SKM-1 (cell line): ENCODE data around the gene APPL1.
"Not testable (repeated sequence)": the region's sequence is repeated elsewhere in the genome, so short reads cannot be mapped to it uniquely, and the experiment has no call there.

ENCODE experiments used
- DNase-seq: peaks from one replicate; lab custom pipeline; 2025; ENCODE audit not compliant: unreplicated experiment; lab: John Stamatoyannopoulos, UW

APPL1 gene

DNA sequence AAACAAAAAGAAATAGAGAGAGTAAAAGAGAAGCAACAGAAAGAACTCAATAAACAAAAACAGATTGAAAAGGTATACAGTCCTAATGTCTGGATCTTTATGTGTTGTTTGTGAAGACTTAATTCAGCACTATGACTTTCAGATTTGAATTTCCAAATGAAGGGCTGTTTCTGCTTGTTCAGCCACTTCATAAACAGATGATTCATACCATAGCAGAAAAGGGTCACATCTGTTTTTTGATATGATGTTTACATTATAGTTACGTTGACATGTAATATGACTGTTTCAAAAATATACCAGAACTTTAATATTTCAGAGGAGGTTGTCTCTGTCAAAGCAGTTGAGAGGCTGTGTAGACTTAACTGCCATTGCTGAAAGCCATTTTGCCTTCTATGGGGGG, 40.9 kb downstream of the APPL1 start:
- DNase-seq, result no peak

DNA sequence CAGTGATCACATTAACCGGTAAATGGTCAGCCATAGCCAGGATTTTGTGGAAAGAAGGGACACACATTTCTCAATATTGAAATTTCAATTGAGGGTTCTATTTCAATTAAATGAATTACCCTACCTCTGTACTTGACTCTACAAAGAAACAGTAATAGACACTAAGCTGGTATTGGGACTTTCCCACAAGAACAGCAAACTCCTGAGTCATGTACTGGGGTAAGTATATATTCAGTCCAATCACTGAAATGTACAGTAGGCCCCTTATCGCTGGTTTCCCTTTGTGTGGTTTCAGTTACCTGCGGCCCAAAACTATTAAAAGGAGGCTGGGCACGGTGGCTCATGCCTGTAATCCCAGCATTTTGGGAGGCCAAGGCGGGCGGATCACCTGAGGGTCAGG, 47.3 kb downstream of the APPL1 start:
- DNase-seq, result no peak

DNA sequence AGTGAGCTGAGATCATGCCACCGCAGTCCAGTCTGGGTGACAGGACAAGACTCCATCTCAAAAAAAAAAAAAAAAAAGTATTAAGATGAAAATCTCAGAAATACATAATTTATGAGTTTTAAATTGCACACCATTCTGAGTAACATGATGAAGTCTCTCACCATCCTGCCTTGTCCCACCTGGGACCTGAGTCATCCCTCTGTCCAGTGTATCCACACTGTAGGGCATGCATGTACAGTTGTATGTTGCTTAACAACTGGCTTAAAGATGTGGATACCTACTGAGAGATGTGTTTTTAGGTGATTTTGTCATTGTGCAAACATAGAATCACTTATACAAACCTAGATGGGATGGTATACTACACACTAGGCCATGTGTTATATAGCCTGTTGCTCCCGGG, 47.9 kb downstream of the APPL1 start:
- no peak for DNase-seq

DNA sequence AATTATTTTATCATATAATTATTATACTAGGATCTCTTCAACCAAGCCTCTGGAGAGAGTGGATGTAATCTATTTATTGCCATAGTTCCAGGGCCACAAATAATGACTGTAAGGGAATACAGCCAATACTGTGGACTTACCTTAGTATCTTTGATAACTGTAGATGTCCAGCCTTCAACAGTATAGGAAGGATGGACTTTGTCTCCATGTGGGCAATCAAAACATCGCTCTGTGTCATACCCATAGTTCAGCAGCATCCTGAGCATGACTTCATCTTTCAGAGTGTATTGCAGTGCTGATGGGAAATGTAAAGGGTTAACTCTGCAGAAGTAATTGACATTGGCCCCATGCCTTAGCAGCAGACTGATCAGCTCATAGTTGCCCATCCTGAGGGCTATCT, 50.7 kb downstream of the APPL1 start:
- DNase-seq, result no peak

DNA sequence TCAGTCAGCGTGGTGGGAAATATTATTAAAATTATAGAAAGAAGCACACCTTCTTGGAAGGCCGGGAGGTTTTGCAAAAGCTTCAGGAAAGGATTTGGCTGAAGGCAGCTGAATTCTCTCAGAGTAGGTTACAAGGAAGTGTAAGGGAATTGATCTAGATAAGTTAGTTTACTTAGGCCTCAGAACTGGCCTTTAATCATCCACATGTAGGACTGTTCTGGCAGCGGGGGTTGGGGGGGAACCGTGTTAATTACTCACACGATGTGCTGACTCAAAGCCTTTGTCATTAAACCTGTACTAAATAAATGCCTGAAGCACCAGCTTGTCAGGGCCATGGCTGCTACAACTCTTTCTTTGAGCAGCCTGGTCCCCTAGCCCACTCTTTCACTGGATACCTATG, 52.2 kb downstream of the APPL1 start:
- no peak for DNase-seq

DNA sequence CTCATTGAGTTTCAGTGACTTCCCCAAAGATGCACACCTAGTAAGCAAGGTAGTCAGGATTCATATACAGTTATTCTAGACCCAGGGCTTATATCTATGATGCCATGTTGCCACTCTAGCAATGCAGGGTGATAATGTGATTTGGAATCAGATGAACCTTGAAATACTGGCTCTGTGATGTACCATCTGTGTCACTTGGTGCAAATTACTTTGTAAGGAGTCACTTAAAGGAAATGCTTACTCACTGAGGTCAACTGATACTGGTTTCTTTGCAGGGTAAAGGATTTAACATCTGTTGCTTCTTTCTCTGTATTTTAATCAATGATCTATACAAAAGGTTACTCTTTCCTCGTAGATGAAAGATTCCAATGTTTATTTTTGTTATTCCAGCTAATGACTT, 54.2 kb downstream of the APPL1 start:
- DNase-seq, result no peak

DNA sequence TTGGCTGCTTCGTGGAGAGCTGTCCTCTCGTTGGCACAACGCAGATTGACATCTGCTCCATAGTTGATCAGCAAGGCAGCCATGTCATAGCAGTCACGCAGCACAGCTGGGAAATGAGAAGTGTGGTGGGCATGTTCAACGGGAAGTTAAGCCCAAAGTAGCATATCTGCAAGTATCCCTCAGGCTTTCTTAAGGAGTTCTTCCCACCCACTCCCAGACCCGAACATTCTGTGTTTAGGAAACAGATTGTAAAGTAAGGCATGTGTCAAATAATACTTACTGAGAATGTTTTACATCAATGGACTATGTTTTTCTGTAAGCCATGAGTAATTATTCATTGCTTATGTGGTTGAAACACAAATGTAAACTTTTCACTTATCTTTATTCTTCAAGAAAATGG, 55.8 kb downstream of the APPL1 start:
- DNase-seq, result no peak

DNA sequence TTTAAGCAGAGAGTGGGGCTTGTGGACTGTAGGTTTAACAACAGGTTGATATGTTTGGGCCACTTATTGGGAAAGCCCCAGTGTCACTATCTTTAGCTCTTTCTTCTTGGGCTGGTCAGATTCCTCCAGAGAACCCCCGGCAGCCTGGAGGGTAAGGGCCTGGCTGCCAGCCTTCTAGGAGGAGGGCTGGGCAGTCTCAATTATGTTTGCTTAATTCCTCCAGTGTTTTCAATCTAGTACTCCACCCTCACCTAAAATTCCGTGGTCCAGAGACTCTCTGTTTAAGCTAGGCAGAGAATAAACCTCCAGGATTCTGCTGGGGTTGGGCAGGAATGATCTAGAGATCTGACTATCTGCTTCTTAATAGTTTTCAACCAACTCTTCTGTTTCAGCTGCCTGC, 59.7 kb downstream of the APPL1 start:
- no peak for DNase-seq

DNA sequence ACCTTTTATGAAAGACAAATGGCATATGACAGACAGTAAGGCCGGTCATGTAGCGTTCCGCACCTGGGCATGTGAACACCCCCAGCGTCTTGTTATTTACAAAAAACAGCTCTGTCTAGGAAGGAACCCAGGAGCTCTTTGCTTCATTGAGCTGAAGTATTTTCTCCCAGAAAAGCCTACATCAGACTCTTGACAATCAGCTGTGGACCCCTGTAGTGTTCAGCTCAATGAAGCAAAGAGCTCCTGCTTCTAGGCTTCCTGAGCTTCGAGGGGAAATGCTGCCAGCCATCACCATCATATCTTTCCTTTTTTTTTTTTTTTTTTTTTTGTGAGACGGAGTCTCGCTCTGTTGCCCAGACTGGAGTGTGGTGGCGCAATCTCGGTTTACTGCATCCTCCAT, 60.9 kb downstream of the APPL1 start:
- DNase-seq, result no peak

DNA sequence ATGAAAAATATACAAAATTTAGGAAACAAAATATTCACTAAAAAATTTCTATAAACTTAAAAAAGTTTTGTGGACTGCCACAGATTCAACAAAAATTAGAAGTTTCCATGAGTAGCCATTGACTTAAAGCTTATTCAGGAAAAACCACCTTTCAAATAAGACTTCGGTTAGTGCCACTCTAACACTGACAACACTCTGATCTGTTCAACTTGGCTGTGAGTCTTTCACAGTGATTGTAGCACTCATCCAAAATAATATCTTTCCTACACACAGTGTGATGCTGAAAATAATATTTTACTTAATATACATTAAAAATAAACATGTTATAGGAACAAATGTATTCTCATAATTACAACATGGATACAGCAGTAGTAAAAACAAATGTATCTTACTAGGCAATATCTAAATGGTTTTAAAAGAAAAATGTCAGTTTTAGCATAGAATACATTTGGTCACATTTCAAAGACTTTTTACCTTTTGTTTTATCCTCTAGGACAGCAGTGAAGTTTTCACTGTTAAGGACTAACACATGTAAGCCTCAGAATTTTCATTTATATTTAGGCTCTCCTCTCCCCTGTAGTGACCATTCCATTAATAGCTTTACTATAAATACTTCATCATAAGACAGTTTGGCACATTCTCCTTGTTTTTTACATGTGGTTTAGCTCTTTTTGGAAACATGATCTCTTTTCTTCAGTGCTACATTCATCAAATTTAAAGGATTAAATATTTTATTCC, 64.8 kb downstream of the APPL1 start, which contains the start of gene ASB14:
Gene ASB14, minus strand, starts transcription at position 527 of the 738 bp plus-strand sequence. CDS start 652 bp downstream, outside the sequence.
- DNase-seq, result no peak

DNA sequence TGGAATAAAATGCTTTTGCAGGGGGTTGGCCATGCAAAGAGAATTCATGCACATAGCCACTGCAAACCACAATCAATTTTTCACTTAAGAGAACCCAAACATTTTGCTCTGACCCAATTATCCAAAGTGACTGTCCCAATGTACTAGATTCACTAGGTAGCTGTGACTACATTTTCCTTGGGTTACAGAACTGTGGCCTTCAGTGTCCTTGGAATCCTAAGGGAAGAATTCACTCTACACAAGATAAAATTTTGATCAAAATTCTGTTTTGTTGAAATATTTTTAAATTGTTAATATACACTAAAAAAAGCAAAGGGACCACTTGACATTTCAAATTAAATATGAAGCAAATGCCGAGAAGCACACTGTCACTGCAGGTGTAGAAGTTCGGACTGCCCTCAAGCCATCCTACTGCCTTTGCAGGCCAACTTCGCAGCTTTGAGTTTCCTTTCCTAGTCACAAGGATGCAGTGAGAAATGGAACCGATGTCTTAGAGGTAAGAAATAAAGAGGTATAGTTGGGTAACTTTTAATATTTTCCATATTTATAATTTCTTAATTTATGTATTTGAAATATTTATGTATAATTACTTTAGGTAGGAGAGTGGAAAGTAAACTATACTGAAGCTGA, 65.5 kb downstream of the APPL1 start:
- DNase-seq, result no peak

DNA sequence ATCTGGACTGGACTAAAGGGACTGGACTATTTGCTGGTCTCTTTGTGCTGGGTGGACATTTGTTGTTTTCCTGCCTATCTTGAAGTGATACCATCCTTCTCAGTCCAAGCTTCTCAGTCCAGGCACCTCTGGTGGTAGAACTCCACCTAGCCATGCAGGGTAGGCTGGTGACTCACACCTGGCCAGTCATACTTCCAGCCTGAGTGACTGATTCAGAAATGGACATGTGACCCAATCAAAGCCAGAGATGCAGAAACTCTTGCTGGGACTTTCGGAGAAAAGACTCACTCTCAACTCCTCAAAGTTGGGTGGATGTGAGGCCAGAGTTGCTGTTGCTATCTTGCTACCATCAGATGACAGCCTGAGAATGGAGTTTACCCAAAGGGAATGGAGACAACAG, 70.5 kb downstream of the APPL1 start:
- no peak for DNase-seq

DNA sequence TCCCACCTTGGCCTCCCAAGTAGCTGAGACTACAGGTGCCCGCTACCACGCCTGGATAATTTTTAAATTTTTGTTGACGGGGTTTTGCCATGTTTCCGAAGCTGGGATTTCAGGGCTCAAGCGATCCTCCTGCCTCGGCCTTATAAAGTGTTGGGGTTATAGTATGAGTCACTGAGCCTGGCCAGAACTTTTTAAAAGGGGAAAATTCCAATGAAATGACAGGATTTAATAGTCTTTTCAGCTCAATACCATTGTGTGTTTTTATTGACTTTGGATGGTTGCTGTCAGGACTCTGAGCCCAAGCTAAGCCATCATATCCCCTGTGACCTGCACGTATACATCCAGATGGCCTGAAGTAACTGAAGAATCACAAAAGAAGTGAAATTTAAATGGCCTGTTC, 76.0 kb downstream of the APPL1 start:
- not testable (repeated sequence) for DNase-seq

DNA sequence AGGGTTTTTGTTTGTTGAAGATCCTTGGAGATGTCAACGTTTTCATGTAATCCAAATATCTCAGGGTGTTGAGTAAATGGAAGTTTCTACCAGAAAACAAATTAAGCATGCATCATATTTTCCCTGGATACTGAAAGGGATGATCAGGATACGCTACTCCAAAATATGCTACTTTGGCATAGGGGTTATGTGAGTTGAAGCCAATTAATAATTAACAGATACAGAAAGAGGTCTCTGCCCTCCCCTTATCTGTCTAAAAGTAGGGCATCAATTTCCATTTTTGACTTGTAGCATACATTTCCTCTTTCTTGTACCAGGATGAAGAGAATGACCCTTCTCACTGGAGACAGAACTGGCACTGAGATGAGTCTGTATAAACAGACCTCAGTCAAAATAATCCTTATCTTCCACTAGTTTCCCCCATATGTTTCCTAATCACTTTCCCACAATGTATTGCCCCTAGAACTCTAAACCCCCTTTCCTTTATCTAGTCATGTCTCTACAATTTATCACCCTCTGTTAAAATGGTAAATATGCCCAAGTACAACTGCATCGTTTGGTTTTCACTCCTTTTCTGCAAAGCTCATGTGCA, 82.3 kb downstream of the APPL1 start:
- DNase-seq, result no peak

DNA sequence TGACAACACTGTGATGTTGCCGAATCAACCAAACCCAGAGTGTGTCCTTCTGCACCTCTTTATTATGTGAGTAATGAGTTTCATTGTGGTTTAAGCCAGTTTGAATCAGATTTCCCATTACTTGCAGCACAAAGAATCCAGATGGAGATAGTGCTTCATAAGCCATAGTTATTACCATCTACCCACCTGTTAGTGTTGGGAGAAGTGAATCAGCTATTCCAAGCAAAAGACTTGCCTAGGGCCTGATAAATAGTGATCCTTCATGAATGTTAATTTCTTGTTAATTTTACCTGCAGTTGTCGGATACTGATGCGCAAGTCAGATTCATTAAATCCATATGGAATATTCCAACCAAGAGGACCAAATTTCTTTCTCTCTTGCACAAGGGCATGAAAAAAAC, 86.7 kb downstream of the APPL1 start:
- no peak for DNase-seq
